HG03439 (cell line): ENCODE data around the gene PLXDC2.

Experiments used
- ATAC-seq: cut with Tn5 transposase; IDR thresholded peaks from one replicate; pipeline ENCODE4 v1.9.1; 2021; ENCODE audit warnings: mild to moderate bottlenecking, moderate library complexity; ENCODE audit not compliant: unreplicated experiment

Gene PLXDC2

DNA sequence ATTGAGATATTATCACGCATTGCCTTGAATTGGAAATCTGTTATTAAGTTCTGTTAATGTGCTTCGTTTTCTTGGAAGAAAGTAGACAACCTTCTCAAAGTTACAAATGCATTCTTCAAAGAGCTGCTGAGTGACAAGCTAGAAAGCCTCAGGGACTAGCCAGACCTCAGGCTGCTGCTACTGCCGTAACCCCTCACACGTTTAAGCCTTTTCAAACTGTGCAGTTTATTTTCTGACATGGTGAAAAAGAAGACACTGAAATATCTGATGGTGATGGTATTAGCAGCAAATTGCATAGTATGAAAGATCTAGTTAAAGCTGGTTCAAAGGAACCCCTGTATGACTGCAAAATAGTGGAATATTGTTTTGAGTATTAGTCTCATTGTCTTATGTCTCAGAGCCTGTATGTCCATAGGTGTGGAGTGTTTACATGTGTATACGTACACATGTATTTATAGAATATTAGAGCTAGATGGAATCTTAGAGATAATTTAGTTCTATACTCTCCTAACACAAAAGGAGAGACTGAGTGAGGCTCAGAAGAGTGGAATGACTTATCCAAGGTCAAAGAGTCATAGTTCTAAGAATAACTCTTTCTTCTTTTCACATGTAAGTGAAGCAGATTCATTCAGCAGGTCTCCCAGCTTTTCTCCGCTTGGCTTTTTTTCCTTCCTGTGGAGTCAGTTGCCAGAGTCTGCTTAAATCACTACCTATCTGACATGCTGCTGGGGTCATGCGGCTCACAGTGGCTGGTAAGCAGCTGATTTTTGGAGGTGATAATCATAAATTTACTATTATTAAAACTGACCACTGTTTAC lies 431.9 kb downstream of the PLXDC2 start:
- ATAC-seq, result no peak

DNA sequence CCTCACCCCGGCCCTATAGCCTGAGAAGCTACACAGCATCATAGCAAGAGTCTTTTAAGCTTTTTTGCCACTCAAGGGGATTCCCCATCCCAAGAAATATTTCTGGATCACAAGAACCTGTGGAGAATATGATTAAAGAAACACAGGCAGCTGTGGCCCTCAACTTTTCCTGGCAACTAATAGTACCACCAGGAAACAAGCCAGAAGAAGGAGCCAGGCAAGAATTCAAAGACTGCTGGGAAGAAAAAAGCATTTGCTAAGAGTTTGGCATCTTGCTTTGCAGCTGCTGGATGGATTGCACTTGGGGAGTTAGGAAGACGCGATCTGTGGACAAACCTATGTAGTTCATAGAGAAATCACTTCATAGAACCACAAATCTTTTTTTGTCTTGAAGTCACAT lies 437.8 kb downstream of the PLXDC2 start:
- no peak for ATAC-seq

DNA sequence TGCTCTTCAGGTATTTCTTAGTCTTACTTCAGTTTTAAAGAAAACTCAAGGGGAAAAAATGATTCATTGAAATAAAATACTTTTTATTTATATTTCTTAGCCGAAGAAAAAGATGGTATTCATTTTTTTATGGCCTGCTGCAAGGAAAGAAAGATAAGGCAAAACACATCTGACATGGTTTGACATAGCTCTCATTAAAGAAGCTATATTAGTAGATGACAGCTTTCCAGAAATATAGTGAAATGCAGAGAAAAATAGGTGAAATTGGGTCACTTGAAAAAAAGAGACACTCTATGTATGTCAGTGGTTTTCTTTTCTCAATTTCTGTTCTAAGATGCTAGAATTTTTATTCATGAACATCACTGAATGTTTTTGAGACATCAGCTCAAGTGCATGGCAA lies 438.3 kb downstream of the PLXDC2 start:
- ATAC-seq, result no peak

DNA sequence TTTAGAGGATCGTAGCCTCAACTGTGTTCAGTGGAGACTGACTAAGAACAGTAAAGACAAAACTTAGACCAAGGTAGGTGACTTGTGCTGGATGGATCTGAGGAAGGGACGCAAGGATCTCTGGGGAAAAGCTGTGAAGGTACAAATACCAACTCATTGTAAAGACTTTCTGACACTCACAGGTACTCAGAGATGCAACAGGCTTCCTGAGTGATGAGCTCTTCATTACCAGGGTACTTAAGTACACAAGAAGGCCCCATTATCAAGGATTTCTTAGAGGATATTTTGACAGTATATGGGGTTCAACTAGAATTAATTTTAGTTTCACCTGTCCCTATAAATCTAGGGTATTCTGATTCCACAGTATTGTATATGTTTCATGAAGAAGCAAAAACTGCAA lies 440.7 kb downstream of the PLXDC2 start:
- no peak for ATAC-seq

DNA sequence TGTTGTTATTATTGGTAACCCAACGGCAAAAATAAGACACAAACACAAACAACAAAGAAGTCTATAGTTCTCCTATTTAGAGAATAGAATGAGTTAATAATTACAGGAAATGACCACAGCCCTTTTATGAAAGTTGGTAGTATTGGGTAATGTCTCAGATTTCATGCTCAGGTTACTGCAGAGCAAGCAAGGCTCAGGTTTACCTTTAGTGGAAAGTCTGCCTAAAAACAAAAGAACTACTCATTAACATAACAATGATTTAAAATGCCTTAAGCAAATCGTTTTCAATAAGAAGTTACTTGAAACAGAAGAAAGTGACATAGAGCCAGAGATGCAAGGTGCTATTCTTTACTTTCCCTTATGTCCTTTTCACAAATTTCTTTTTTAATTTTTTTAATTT lies 441.2 kb downstream of the PLXDC2 start:
- ATAC-seq, result no peak

DNA sequence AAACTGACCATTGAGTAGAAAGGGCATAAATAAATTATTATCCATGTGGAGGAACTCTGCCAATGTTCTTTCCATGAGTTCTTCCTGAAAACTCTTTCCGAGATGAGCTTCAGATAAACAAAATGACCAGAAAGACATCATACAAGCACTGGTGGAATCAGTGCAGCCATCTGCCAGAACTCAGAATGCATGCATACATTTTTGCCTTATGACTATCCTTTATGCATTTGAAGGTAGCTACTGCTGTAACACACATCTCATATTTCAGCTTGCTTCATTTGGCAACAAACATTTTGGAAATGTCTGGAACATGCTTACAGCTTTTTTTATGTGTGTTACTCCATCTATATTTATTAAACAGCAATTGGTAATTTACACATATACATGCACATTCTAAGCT lies 448.9 kb downstream of the PLXDC2 start:
- ATAC-seq, result no peak

DNA sequence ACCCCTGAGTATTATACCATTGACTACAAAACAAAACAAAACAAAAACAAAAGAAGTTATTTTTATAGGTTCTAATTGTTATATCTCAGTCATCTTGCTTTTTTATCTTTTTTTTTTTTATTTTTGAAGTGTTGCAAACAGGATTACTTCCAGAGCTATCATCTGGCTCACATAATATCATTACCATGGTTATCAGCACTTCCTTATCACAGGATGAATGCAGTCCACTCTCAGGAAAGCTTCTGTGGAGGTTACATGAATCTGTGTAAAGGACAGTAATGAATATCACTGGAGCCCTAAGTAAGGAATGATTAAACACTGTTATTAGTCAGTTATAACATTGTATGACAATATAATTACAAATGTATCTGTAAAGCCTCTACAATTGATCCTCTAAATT lies 451.5 kb downstream of the PLXDC2 start:
- no peak for ATAC-seq

DNA sequence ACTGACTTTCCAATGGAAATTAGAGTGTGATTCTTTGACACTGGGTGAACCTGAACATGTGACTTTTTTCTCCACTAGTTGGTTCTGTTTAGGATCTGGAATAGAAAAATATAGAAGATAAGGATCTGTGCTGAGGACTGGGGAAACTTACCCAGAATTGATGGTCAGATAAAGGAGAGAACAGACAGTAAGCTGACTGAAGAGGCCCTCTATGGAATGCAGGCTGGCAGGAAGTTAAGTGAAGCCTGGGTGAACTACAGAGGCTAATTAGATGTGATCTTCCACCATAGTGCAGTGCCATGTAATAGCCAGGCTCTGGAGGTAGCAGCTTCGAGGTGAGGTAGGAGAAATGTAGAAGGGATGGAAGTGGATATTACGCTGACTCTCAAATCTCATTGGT lies 455.3 kb downstream of the PLXDC2 start:
- no peak for ATAC-seq

DNA sequence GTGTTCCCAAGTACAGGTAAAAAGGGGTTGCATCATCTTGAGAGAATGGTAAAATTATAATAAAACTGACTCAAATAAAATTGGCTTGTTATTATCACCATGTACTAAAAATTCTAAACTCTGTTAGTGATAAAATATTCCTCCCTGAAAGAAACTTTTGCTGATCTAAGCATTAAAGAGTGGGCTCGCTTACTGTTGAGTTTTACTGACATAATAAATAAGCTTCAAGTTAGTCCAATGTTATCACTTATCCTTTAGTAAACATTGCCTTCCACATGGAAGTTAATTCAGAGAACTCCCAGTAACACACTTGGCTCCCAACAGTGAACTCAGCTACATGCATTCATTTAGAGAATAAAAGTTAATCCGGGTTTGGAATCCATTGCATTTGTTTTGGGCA lies 456.4 kb downstream of the PLXDC2 start:
- ATAC-seq, result no peak

DNA sequence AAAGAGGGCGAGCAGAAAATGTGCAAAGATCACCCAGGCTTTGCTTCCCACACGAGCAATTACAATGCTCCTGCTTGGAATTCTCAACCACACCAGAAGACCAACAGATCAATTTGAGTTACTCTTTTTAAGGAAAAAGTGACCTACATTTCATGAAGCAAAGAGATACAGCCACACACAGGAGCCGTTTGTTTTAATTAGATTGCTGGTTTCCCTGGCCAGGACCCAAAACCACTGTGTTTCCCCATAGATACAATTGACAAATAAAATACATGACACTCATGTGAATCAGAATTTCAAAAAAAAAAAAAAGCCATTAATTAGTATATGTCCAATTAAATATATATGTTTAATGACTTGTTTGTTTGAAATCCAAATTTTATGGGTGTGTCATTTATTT lies 458.3 kb downstream of the PLXDC2 start:
- no peak for ATAC-seq

DNA sequence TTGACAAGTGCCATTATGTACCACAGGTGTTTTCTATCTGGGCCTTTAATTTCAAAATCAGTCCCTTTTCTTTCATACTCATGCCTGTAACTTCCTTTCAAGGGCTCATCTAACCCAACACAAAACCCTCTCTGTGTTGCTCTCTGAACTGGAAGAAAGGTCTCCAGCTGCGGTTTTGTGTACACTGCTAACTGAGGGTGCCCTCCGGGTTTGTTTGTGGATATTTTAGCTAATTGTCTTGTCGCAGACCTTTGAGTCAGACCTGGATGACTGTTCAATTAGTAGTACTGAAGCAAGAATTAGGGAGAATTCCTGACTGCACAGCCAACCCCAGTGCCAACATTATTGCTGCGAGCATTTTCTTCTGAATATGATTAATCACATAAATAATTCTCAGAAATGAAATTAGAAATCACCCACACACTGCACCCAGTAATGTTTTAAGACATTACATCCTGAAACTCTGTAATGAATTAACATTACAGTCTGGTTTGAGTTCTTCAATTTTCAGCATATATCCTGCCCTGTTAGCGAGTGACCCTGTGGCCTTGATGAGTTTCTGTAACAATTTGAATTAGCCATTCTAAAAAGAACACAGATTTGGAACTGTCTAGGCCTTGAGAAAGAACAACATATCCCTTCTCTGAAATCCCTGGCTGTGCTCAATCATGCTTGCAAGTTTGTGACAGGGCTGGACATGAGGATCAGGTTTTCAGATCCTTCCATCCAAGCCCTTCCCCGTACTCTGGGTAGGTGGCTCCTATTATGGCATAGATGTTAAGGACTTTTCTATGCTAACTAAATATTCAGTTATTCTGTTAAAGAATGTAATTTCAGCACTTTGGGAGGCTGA lies 460.1 kb downstream of the PLXDC2 start:
- no peak for ATAC-seq

DNA sequence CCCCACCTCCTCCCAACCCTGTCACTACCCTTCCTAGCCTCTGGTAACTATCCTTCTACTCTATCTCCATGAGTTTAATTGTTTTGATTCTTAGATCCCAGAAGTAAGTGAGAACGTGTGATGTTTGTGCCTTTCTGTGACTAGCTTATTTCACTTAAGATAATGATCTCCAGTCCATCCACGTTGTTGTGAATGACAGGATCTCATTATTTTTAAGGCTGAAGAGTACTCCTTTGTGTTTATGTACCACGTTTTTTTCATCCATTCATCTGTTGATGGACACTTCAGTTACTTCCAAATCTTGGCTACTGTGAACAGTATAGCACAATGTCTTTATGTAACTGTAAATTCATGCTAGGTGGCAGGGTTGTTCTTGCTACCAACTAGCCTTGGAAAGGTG lies 461.6 kb downstream of the PLXDC2 start:
- ATAC-seq, result no peak

DNA sequence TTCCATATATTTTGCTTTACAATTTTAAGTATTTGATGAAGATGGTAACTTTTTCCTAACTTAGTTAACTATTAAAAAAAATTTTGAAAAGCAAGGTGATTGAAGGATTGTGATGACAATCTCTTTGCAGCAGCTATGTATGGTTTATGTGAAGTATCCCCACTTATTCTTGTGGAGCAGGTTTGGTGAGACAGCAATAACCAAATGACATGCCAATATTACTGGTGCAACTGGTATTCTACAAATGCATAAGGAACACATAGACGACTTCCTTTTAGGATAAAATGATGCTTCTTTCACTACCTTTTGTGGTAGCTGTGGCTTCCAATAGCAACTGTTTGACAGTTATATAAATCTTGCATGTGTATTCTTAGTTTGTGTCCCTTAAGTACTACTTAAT lies 465.3 kb downstream of the PLXDC2 start:
- no peak for ATAC-seq

DNA sequence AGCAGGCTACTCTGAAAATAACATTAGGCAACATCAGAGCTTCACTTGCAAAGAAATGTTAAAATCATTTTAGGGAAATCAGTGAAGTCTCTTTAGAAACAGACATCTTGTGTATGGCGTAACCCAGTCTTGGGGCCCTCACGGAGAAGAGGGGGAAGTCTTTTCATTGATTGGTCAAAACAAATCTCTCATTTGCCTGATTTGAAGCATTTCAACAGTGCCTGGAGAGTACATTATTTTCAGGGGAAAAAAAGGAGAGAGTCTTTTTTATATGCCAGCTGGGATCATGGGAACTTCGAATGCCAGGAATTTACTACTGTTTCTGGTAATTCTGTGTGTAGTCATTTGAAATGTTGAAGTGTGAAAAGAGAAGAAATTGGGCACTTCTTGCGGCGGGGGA lies 471.4 kb downstream of the PLXDC2 start:
- no peak for ATAC-seq

DNA sequence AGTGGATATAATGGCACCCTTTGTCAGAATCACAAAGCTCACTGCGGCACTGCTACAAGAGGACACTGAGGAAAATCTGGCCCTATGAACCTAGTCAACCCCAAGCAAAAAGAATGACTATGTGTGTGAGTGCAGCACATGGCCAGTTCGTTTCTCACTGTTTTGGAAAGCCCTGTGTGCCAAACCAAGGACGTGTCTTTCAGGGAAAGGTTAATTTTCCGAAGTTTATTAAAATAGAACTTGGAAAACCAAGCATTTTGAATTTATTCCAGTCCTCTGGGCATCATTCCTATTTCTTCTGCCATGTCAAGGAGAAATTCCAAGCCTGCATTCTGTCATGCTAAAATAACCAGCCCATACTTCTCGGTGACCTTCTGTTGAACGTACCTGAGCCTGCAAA lies 471.8 kb downstream of the PLXDC2 start:
- ATAC-seq, result no peak

DNA sequence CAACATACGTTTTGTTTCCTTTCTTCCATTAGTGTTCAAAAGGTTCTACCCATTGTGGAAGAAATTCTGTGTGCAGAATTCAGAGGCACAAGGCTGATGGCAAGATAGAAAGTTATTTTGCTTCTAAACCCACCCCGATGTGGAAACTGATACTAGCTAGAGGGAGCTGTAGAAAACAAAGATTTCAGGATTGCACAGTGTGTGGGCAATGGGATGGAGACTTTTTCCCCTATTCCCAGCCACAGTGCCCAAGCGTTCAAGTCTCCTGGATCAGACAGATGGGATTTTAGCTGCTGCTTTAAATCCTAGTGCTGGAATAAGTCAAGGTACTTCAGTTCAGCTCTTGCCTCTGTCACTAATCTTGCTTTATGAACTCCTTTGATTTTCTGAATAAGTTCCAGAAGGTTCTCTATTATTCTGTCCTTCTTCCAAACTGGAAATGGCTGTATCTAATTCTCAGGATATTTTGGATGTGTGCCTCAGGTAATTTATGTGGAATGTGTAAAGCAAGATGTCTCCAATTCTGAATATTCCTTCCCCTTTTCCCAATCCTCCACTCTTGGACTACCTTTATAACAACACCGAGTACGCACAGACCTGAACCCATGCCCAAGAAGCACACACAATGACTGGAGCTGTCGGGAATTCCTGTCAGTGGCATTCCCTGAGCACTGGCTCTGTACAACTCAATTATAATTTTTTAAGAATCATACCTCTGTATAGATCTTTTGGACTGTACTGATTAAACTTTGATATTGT lies 473.0 kb downstream of the PLXDC2 start:
- no peak for ATAC-seq

DNA sequence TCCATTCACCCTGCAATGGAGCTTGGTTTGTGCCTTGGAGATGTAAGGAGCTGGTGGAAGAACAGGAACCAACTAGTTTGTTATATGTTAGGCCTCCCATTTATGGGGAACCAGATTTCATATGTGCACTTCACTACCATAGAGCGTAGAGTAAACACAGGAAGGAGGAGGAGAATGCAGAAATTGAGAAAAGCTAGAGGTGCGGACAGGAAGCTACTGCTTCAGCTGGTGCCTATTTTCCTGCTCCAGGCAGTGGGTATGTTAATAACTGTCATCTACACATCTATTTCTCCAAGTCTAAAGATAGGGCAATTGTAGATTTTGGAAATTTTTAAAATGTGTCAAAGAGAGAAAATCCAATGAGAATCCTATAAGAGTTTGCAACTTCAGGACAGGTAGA lies 482.2 kb downstream of the PLXDC2 start:
- ATAC-seq, result no peak

DNA sequence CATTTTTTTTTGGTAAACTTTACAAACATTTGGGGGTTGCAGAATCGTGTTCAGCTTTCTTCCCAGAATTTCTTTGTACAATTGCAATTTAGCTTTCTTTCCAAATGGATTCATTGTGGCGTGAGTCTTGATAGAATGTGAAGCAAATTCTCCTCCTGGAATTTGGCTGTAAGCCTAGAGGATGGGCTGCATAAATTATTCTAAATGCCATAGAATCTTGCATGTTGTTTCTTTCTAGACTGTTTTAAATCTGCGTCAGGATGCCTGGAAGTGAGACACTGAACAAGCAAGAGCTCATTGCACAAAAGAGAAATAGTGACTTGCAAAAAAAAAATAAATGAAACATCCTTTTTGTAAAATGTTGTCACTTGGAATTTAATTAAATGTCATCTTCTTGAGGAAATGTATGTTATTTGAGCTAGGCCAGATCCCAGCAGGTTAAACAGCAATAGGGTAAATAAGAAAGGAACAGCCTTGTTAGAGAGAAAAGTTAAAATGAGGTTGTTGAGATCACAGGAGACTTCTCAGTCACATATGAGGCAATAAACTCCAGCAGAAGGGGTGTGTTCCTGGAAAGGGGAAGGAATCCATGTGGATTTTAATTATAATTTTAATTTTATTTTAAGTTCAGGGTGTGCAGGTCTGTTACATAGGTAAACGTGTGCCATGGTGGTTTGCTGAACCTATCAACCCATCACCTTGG lies 483.0 kb downstream of the PLXDC2 start:
- no peak for ATAC-seq

DNA sequence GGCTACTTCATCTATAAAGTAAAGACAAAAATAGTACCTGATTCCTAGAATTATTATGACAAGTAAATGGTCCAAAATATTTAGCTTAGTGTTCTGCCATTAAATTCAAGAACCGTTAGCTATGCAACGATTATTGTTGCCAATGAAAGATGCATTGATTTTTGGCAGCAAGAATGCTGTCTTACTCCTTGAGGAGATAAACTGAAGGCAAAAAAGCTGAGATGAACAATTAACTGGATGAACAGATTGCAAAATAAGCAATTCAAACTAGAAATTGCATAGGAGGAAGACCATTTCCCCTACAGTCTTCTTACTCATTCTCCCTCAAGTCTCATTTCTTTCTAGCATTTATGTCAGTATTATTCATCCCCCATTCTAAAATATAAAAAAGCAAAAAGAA lies 484.5 kb downstream of the PLXDC2 start:
- no peak for ATAC-seq

DNA sequence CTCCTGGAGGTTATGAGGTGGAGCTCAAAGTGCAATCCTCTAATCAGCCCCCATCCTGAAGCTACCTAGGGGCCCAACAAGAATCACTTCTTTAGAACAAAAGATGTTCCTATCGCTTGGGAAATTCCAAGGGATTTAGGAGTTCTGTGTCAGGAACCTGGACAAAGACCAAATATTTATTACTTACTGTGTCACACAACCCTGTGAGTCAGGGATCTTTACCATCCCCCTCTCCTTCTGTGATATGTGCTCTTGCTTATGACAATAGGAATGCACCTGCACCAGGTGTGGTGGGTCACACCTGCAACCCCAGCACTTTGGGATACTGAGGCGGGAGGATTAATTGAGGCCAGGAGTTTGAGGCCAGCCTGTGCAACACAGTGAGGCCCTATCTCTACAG lies 485.8 kb downstream of the PLXDC2 start:
- ATAC-seq, result no peak
